AG09319 (cell line): Measurements from ENCODE around the gene BRWD1.

Experiments
- DNase-seq: peaks from one replicate; pipeline ENCODE4 v3.0.0-alpha.2; 2010; ENCODE audit warnings: low read depth; ENCODE audit errors: extremely low read depth
- TF ChIP-seq, protein P1 (sequence below): IDR thresholded peaks from 2 replicates; pipeline ENCODE4 v1.5.1; 2011; ENCODE audit warnings: low read depth, mild to moderate bottlenecking, inconsistent platforms, low read length, moderate library complexity

The BRWD1 gene

DNA sequence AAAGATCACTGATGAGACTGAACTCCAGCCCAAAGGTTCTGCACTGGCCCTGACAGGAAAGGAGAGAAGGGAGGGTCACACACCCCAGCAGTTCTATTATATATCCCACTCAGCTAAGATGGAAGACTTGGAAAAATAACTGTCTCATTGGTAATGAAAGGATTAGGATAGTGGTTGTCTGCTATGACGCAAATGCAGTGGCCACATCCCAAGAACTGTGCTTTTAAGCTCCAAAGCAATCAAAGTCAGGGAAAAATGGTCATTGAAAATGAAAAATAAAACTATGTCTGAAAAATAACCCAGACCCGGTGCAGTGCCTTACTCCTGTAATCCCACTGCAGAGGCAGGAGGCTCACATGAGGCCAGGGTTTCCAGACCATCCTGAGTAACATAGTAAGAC lies 161.2 kb downstream of the BRWD1 start:
- no peak for DNase-seq
- TF ChIP-seq, protein P1, sequence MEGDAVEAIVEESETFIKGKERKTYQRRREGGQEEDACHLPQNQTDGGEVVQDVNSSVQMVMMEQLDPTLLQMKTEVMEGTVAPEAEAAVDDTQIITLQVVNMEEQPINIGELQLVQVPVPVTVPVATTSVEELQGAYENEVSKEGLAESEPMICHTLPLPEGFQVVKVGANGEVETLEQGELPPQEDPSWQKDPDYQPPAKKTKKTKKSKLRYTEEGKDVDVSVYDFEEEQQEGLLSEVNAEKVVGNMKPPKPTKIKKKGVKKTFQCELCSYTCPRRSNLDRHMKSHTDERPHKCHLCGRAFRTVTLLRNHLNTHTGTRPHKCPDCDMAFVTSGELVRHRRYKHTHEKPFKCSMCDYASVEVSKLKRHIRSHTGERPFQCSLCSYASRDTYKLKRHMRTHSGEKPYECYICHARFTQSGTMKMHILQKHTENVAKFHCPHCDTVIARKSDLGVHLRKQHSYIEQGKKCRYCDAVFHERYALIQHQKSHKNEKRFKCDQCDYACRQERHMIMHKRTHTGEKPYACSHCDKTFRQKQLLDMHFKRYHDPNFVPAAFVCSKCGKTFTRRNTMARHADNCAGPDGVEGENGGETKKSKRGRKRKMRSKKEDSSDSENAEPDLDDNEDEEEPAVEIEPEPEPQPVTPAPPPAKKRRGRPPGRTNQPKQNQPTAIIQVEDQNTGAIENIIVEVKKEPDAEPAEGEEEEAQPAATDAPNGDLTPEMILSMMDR, result no peak

DNA sequence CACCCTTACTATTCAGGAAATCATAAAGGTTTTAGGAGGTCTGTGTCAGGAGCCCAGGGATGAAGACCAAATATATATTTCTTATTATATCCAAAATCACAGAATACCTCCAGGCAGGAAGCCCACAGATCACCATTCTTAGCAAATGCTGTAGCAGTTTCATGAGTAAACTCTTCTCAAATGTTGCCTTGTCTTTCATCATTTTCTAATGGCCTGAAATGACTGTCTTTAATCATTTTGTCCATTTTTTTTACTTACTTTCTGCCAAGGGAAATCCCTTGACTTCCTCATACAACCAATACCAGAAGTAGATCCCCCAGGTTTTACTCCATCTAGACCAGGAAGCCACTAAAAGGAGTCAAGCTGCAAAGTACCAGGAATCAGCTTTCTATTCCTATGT lies 162.6 kb downstream of the BRWD1 start:
- DNase-seq, result no peak
- TF ChIP-seq, protein P1, result no peak

DNA sequence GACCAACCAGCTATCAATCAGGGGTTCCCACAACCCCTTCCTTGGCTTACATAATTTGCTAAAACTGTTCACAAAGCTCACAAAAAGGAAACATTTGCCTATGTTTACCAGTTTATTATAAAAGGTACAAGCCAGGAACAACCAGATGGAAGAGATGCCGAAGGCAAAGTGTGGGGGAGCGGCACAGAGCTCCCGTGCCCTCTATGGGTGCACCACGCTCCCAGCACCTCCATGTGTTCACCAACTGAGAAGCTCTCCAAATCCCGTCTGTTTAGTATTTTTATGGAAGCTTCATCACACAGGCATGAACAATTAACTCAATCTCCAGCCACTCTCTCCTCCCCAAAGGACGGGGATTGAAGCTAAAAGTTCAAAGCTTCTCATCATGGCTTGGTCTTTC lies 163.1 kb downstream of the BRWD1 start:
- DNase-seq, result no peak
- TF ChIP-seq, protein P1, result no peak

DNA sequence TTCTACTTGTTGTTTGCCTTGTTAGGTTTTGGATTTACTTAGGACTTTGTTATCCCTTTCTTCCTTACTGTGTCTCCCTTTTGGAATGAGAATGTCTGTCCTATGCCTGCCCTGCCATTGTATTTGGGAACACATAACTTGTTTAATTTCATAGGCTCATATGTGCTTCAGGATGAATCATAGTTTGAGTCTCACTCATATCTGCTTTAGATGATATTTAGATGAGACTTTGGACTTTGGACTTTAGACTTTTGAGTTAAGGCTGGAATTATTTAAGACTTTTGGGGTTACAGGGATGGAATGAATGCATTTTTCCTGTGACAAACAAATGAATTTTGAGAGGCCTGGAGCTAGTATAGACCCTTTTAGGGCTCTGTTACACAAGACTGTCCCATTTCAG lies 163.6 kb downstream of the BRWD1 start:
- no peak for DNase-seq

DNA sequence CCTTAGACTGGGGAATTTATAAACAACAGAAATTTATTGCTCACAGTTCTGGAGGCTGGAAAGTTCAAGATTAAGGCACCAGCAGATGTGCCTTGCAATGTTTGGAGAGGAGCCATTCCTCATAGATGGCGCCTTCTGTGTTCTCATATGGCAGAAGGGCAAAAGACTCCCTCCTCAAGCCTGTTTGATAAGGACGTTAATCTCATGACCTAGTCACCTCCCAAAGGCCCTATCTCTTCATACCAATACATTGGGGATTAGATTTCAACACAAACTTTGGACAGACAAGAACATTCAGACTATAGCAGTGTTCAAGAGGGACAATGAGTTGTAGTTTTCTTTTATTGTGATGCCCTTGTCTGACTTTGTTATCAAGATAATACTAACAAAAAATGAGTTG lies 164.5 kb downstream of the BRWD1 start:
- no peak for DNase-seq
- TF ChIP-seq, protein P1, result no peak

More for the DNA sequence above, 163.6 kb downstream of the BRWD1 start:
- TF ChIP-seq, protein P1, result no peak

DNA sequence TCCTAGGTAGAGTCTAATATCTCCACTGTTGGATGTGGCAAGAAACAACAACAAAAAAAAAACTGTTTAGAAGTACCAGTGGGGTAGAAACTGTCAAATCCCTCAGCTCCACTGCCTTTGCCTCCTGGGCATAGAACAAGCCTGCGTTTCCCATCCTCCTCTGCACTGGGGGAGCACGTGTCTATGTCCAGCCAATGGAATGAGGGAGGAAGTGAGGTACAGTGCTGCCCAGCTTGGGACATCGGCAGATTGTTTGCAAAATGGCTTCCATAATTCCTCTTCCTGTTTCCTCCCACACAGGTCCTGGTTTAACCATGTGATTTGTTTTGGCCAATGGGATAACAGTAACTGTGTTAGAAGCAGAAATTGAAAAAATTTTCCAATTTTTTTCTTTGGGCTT lies 169.2 kb downstream of the BRWD1 start:
- DNase-seq, result no peak
- TF ChIP-seq, protein P1, result no peak

DNA sequence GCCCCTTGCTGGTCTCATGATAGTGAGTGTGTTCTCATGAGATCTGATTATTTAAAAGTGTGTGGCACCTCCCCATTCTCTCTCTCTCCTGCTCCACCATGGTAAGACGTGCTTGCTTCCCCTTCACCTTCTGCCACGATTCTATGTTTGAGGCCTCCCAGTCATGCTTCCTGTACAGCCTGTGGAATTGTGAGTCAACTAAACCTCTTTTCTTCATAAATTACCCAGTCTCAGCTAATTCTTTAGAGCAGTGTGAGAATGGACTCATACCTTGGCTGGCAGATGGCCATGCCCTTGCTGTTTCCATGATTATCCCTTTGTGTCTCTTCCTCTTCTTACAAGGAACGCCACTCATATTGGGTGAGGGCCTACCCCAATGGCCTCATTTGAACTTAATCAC lies 170.5 kb downstream of the BRWD1 start:
- no peak for DNase-seq
- TF ChIP-seq, protein P1, result no peak
